IPS-20b (cell line): ENCODE measurements around the gene KLF13.
A peak's percentile ranks its signal among the peaks of the same experiment; 100 is the strongest.

Experiments used
- H3K27ac ChIP-seq: one replicate; pipeline ENCODE4 v1.5.1; 2013; ENCODE audit warnings: low read length
- H3K27me3 ChIP-seq: 2 replicates; pipeline ENCODE4 v1.6.1; 2013; ENCODE audit warnings: mild to moderate bottlenecking, low read length, inconsistent platforms; ENCODE audit not compliant: insufficient read depth
- H3K36me3 ChIP-seq: 2 replicates; pipeline ENCODE4 v1.6.1; 2013; ENCODE audit warnings: low read depth, mild to moderate bottlenecking, inconsistent platforms, low read length, moderate library complexity; ENCODE audit not compliant: insufficient read depth
- H3K4me1 ChIP-seq: 2 replicates; pipeline ENCODE4 v1.6.1; 2013; ENCODE audit warnings: mild to moderate bottlenecking, control low read depth, inconsistent platforms, low read length, moderate library complexity; ENCODE audit not compliant: insufficient read depth
- H3K4me3 ChIP-seq: 2 replicates; pipeline ENCODE4 v1.5.1; 2013; ENCODE audit warnings: mild to moderate bottlenecking, low read length, inconsistent platforms
- H3K9ac ChIP-seq: 2 replicates; pipeline ENCODE4 v1.6.1; 2013; ENCODE audit warnings: low read depth, mild to moderate bottlenecking, inconsistent platforms, low read length, moderate library complexity
- H3K9me3 ChIP-seq: 2 replicates; pipeline ENCODE4 v1.6.1; 2013; ENCODE audit warnings: mild to moderate bottlenecking, low read depth, low read length, inconsistent platforms; ENCODE audit not compliant: insufficient read depth

KLF13 gene

DNA sequence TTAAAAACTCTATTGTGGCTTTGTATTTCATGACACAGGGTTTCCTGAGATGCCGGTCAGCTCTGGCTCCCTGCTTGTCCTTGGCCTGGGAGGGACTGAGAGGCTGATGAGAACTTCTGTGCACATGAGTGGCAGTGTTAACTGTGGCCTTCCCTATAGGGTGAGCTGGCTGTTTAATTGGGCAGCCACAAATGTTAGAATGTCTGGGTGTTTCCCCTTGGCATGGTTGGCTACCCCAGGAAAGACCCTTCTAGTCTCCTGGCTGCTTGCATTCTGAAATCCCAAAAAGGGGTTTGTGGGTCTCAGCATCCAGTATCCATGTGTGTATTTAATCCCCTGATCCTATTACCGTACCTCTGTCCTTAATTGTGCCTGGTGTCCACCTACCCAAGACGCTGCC lies 3.0 kb upstream of the KLF13 start:
- peaks cover 23% of the 10 kb centered on the region for H3K27me3 ChIP-seq
- no peaks in the 10 kb centered on the region for H3K4me1 ChIP-seq
- H3K36me3 ChIP-seq: no peaks in the 10 kb centered on the region
- H3K9me3 ChIP-seq: no peaks in the 10 kb centered on the region; the same call in 1 of the 2 replicates
- H3K27ac ChIP-seq: no peak overlapping the region
- H3K9ac ChIP-seq: 0 out of 2 replicates have a peak overlapping the region, but pooled peaks have one; percentile 3
- no peak overlapping the region for H3K4me3 ChIP-seq

DNA sequence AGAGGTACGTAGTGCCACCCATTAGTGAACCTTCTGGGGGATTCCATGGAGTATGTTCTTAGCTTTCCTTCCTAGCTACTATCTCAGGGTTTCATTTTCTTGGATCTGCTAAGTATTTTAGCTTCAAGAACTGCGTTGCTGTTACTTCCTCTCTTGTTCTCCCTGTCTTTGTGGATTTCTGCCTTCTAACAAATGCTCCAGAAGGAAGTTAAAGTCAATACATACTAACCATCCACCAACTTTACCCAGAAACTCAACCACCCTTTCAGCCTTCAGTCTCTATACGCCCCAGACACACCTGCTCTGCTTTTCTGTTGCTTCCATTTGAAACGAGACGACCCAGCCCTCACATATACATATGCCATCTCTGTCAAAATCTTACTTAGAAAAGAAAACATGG lies 2.4 kb upstream of the KLF13 start:
- Histone ChIP-seq H3K9ac (no peak overlapping the region), H3K27me3 (peaks cover 23% of the 10 kb centered on the region), H3K9me3 (no peaks in the 10 kb centered on the region; the same call in 1 of the 2 replicates), H3K27ac (no peak overlapping the region), H3K4me1 (no peaks in the 10 kb centered on the region), H3K36me3 (no peaks in the 10 kb centered on the region), H3K4me3 (no peak overlapping the region)

DNA sequence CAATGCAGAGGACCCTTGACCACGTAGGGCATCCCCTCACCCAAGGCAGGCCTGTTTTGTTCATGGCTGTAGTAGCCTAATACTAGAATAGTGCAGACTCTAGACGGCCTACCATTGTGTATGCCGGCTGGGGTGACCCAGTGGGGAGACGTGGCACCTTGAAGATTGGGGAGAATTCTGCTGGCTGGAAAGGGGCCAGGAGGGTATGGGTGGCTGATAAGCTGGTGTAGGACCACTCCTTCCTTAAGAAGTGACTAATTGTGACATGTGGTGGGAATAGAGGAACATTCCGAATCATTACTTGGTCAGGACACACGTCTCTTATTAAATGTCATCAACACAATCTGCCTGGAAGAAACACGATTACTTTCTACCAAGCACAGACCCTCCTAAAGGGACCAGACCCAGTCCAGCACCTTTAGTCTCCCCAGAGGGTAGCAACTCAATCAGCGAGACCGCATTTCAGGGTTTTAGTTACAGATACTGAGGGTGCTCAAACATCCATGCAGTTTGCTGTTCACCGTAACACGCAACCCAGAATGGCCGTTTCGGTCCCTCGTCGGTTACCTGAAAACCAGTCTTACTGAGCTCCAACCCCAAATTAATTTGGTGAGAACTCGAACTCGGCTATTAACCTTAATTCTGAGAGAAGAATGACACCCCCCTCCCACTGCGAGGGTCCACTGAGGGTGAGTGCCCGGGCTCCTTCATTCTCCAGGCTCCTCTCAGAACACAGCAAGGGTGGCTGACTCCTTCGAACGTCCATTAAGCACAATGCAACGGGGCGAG lies 1.6 kb upstream of the KLF13 start:
- Histone ChIP-seq H3K36me3 (no peaks in the 10 kb centered on the region), H3K27me3 (peaks cover 23% of the 10 kb centered on the region), H3K27ac (no peak overlapping the region), H3K4me1 (no peaks in the 10 kb centered on the region; the same call in 1 of the 2 replicates), H3K9me3 (no peaks in the 10 kb centered on the region; the same call in 1 of the 2 replicates), H3K9ac (no peak overlapping the region; the same call in 1 of the 2 replicates), H3K4me3 (peak overlapping the region; percentile 71; the same call in 1 of the 2 replicates)

DNA sequence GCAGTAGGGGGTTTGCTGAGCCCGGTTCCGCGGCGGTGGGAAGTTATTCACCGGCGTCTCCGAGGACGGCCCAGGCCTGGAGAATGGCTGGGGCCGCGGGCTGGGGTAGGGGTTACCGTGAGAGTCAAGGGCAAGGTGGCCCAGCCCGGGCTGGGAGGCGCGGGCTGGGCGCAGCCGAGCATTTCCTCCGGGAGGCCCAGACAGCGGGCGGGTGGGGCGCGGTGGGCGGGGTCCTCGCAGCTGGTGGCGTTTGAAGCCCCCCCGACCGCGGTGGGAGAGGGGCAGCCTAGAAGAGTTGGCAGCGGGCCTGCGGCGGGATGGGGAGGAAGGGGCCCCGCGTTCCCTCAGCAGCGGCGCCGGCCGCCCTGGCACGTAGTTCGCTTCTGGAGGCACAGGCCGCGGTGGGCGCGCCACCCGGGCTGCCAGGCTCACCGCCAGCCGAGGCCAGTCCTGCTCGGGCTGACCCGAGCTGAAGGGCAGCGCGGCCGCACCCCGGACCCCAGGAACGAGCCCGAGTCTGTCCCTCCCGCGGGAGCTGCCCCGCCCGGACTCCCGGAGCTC lies 960 bp upstream of the KLF13 start:
- Histone ChIP-seq H3K27me3 (peaks cover 23% of the 10 kb centered on the region), H3K4me3 (peak overlapping the region; percentile 71), H3K4me1 (no peaks in the 10 kb centered on the region; the same call in 1 of the 2 replicates), H3K9ac (no peak overlapping the region; the same call in 1 of the 2 replicates), H3K9me3 (no peaks in the 10 kb centered on the region; the same call in 1 of the 2 replicates), H3K27ac (no peak overlapping the region), H3K36me3 (no peaks in the 10 kb centered on the region)

DNA sequence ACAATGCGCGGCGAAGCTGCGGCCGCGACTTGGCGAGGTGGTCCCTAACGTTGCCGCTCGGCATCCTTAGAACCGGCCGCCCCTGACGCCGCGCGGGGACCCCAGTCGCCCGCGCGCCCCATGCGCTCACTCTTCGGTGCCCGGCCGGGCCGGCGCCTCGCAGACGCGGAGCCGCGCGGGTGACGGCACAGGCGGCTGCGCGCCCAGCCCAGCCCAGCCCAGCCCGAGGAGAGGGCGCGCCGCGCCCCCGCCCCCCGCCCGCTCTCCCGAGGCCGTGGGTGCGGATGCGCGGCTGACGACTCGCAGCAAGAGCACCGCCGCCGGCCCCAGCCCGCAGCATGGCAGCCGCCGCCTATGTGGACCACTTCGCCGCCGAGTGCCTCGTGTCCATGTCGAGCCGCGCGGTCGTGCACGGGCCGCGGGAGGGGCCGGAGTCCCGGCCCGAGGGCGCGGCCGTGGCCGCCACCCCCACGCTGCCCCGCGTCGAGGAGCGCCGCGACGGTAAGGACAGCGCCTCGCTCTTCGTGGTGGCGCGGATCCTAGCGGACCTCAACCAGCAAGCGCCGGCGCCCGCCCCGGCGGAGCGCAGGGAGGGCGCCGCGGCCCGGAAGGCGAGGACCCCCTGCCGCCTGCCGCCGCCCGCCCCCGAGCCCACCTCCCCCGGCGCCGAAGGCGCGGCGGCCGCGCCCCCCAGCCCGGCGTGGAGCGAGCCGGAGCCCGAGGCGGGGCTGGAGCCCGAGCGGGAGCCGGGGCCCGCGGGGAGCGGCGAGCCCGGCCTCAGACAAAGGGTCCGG lies 437 bp downstream of the KLF13 start:
- no peak overlapping the region for H3K9ac ChIP-seq
- H3K9me3 ChIP-seq: no peaks in the 10 kb centered on the region
- no peak overlapping the region for H3K27ac ChIP-seq
- peaks cover 3% of the 10 kb centered on the region; the same call in 1 of the 2 replicates for H3K4me1 ChIP-seq
- peaks cover 23% of the 10 kb centered on the region for H3K27me3 ChIP-seq
- H3K36me3 ChIP-seq: no peaks in the 10 kb centered on the region
- H3K4me3 ChIP-seq: peak overlapping the region; percentile 90

DNA sequence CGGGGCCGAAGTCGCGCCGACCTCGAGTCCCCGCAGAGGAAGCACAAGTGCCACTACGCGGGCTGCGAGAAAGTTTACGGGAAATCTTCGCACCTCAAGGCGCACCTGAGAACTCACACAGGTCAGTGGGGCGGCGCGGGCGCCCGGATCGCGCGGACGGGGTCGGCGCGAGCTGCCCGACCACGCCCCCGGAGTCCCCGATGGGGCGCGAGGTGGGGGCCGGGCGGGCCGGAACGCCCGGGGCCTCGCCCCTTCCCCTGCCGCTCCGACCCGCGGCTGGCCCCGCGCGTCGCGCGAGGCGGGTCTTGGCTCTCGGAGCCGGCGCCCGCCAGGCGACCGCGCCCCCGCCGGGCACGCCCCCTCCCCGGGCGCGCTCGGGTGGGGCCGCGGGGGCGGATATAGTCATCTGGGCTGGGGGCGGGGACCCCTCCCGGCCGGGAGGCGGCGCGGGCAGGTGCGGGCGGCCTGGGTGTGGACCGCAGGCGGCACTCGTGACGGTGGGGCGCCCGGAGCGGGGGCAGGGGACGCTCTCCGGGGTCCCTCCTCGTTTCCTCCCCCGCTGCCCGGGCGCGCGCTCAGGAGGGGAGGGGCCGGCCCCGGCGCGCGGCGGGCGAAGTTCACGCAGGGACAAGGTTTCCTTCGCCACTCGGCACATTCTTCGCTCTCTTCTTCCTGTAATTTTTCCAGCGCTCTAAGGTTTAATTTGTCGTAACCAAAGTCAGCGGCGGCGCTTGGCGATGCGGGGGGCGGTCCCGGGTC lies 1.2 kb downstream of the KLF13 start:
- H3K27ac ChIP-seq: no peak overlapping the region

DNA sequence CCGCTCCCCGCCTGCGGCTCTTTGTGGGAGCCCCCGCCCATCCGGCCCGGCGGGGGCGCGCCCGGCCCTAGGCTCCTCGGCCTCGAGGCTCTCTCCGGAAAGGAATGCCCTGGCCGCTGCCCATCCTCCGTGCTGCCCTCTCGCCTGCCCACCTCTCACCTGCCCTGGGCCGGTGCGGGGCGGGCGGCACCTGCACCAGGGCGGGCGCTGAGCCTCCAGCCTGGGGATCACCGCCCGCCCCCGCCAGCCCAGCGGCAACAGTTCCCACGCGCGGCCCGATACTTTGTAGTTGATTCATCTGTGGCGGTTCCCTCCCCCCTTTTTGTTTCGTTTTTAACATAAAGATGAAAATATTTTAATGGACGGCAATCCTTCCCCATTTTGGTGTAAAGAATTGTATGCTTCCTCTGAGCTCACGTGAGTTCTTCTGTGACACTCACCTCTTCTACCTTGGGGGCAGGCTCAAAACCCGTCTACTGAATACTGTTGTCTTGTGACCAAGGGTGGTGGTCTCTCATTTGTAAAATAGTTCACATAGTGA lies 1.9 kb downstream of the KLF13 start:
- Histone ChIP-seq H3K9me3 (no peaks in the 10 kb centered on the region), H3K4me3 (peak overlapping the region; percentile 90), H3K9ac (peak overlapping the region; percentile 64; the same call in 1 of the 2 replicates), H3K36me3 (no peaks in the 10 kb centered on the region), H3K27me3 (peaks cover 20% of the 10 kb centered on the region), H3K4me1 (peaks cover 3% of the 10 kb centered on the region; the same call in 1 of the 2 replicates), H3K27ac (no peak overlapping the region)

More for the DNA sequence above, 1.2 kb downstream of the KLF13 start:
- no peaks in the 10 kb centered on the region for H3K36me3 ChIP-seq
- H3K4me1 ChIP-seq: peaks cover 3% of the 10 kb centered on the region; the same call in 1 of the 2 replicates
- H3K9me3 ChIP-seq: no peaks in the 10 kb centered on the region
- peak overlapping the region; percentile 64; the same call in 1 of the 2 replicates for H3K9ac ChIP-seq
- H3K27me3 ChIP-seq: peaks cover 23% of the 10 kb centered on the region
- peak overlapping the region; percentile 90 for H3K4me3 ChIP-seq

DNA sequence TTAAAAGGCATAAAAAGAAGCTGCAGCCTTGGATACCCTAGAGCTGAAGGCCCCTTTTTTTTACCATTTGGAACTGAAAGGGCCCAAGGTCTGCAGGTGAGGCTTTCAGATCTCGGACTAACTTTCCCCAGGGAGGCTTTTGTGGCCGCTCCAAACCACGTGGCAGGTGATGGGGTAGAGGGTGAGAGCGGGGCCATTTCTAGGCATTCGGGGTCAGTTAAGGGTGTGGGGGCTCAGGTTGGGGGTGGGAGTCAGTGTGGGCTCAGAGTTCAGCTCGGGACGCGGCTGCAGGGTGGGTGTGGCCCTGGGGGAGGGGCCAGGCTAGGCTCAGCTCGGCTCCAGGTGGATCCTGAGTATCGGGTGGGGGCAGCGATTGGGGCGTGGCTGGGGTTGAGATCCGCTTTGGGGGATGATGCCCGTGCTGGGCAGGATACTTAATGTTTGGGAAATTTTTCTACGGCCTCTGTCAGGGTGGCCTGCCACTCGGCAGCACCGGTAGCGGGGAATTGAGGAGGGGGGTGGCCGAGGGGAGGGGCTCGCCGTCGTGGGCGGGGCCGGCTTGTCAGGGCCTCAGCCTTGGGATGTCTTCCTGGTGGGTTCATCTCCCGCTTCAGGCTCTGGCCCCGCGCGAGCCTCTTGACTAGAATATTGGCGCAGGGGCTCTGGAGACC lies 2.5 kb downstream of the KLF13 start:
- H3K27ac ChIP-seq: no peak overlapping the region
- H3K4me1 ChIP-seq: peaks cover 3% of the 10 kb centered on the region; the same call in 1 of the 2 replicates
- H3K9ac ChIP-seq: peak overlapping the region; percentile 64; the same call in 1 of the 2 replicates

DNA sequence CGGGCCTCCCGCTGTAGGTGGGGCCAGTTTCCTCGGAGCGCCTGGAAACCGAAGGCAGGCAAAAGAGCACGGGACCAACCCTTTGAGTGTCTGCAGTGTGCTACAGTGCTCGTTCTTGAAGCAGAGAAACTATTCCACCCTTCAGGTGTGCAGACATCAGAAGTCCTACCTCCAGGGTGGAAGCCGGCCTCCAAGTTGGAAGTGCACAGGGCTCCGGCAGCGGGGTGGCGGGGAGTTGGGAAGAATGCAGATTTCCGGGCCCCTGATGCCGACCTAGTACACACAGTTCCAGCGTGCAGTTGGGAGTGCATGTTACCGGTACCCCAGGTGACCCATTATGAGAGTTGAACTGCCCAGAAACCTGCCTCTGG lies 3.0 kb downstream of the KLF13 start:
- Histone ChIP-seq H3K27me3 (peaks cover 8% of the 10 kb centered on the region), H3K36me3 (no peaks in the 10 kb centered on the region), H3K27ac (no peak overlapping the region), H3K4me3 (peak overlapping the region; percentile 90), H3K4me1 (peaks cover 3% of the 10 kb centered on the region; the same call in 1 of the 2 replicates), H3K9ac (peak overlapping the region; percentile 64; the same call in 1 of the 2 replicates), H3K9me3 (no peaks in the 10 kb centered on the region)

More for the DNA sequence above, 2.5 kb downstream of the KLF13 start:
- Histone ChIP-seq H3K9me3 (no peaks in the 10 kb centered on the region), H3K36me3 (no peaks in the 10 kb centered on the region), H3K4me3 (peak overlapping the region; percentile 90), H3K27me3 (peaks cover 14% of the 10 kb centered on the region)

DNA sequence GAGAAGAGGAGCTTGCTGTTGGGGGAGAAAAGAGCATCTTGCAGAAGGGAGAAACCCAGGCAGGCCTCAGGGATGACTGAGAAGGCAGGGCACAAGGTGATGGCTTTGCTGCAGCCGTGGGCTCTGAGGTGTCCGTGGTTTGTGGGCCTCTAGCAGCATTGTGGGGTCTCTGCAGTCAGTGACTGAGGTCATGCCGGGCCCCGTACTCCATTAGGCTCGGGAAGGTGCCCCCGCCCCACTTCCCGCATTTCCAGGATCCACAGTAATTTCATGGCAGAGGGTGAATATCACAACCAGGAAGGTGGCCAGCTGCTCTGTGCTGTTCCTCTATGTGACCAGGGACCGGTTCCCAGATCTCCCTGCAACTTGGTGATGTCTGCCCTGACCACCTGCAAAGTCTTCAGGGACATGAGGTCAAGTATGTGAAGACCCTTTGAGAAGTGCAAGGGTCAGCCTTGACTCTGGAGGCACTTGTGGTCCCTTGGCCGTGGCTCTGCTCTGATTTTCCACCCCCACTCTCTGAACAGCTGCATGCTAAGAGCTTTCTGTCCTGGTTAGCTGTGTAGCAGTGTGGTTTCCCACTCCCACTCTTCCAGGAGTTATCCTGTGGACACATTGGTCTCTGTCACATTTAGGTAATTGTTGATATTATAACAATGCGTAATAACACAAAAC lies 3.6 kb downstream of the KLF13 start:
- no peak overlapping the region for H3K9ac ChIP-seq
- H3K9me3 ChIP-seq: no peaks in the 10 kb centered on the region
- no peak overlapping the region for H3K27ac ChIP-seq
- H3K36me3 ChIP-seq: no peaks in the 10 kb centered on the region
- peaks cover 3% of the 10 kb centered on the region; the same call in 1 of the 2 replicates for H3K4me1 ChIP-seq
- no peak overlapping the region for H3K4me3 ChIP-seq
- peaks cover 2% of the 10 kb centered on the region; the same call in 1 of the 2 replicates for H3K27me3 ChIP-seq
